ENCODE measurements around the gene SENP3. TPM values are rescaled to one million over a fixed set of nuclear protein-coding genes. Genes with fewer than 3 reads are reported as not detected.

The SENP3 gene
- total RNA-seq, 1 experiment from 2014 or later = 113 TPM

DNA sequence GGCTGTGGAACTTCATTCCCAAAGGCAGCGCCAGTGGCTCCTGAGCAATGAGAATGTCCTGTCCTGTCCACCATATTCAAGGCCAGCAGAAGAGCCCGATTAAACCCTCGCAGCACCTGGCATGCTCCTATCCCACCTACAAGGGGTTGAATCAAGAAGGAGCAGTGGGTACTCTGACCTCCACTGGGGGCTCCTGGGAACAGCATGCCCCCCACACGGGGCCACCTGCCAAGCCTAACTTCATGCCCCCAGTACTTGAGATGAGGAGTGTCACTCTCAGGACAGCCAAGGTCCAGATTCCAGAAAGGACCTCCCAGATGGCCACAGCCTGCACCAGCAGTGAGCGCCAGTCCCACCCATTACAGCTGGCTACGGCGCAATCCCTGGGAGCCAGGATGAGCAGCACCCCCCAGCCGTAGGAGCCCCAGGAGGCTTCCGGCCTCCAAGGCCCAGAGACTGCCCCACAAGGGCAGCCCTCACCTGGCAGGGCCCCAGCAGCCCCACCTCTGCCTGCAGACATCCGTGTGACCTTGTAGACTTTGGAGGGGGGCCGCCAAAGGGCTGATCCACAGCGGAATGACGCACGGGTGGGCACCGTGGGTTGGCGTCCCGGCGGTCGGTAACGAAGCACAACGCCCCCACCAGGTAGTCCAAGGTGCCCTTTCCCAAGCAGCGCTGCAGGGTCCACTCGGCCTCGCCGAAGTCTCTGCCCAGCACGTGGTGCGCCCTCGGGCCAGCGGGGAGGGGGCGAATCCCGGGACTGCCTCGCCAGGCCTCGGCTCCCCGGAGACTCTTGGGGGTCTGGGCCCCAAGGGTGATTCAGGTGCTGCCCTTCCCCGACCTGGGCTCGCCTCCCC, 20.9 kb downstream of the SENP3 start:
- BruUV-seq (replicated peaks) = no TSS peak

DNA sequence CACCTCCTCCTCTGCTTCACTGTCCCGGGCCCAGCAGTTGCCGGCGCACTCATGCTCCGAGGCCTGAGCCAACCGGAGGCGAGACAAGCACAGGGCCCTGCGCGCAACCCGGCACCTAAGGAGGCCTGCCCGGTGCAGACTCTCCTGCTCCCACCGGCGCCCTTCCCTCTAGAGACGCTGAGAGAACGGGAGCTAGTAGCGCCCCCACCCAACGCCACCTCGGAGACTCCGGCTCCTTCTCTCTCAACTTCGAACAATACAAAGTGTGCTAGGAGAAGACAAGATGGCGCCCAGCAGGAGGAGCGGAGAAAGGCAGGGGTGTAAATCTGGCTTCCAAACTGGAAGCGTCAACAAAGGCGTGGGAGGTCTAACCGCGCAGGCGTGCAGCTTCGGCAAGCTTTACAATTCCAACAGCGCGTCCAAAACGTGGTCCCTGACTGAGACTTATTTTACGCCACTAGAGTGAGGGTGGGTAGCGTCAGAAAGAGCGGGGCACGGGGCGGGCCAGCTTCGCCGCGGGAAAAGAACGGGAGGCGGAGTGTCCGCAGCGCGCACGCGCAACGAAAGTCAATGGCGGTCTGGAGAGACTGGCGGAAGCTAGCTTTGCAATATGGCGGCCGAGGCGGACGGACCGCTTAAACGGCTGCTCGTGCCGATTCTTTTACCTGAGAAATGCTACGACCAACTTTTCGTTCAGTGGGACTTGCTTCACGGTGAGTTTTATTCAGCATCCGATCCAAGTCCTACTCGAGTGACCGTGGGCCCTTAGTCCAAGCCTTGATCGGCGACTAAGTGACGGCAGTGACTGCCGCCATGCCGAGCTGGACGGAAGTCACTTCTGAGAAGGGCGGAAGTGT, 21.8 kb downstream of the SENP3 start, which contains the start of gene MPDU1:
TSS of gene MPDU1 (plus strand) at position 600 of the 857 bp plus-strand sequence. CDS start at position 611, 11 bp downstream.
- intact Hi-C loops (cut with micrococcal nuclease; ENCODE audit: unreplicated experiment) = loop anchor here (5.0 kb wide), 2 partner anchors 104 to 304 kb away; partner anchors contain the start of genes CHD3, TP53 and WRAP53
- BruUV-seq (replicated peaks) = TSS peak; percentile 76

More for the DNA sequence above, 20.9 kb downstream of the SENP3 start:
- no peak for DNase-seq (ENCODE audit: low spot score)
- CTCF ChIA-PET = interaction anchor here (0.6 to 1.0 kb wide), 2 partner anchors 67 to 105 kb away, joined by 5 to 6 read pairs; partner anchors contain the start of genes TP53 and WRAP53
- Histone ChIP-seq H3K27me3 (replicated peaks; ENCODE audit: insufficient read depth, low read depth, low read length, poor library complexity) (no peaks in the 10 kb centered on the region), H3K9me3 (ENCODE audit: low read depth, low read length, poor library complexity, severe bottlenecking) (no peaks in the 10 kb centered on the region), H3K27ac (ENCODE audit: low read depth, low read length, poor library complexity, severe bottlenecking) (peak overlapping the region; percentile 99), H3K4me3 (ENCODE audit: low read depth, low read length, poor library complexity, severe bottlenecking) (no peak overlapping the region), H3K36me3 (ENCODE audit: insufficient read depth, low read length, poor library complexity, severe bottlenecking) (peaks cover 43% of the 10 kb centered on the region), H3K4me1 (ENCODE audit: insufficient read depth, low read length, poor library complexity, severe bottlenecking) (peaks cover 50% of the 10 kb centered on the region)
- intact Hi-C loops (cut with micrococcal nuclease; ENCODE audit: unreplicated experiment) = loop anchor here (5.0 kb wide), 2 partner anchors 105 to 305 kb away; partner anchors contain the start of genes CHD3, TP53 and WRAP53
- POLR2A ChIA-PET (ENCODE audit: low non-redundant PET) = interaction anchor here (0.6 kb wide), 1 partner anchor 325 kb away, joined by 6 read pairs; no protein-coding TSS in a partner anchor
- TF ChIP-seq EZH2 (IDR thresholded peaks at IDR 0.05; ENCODE audit: borderline replicate concordance, low read depth, low read length, poor library complexity, severe bottlenecking) = no peak
- TF ChIP-seq, protein P1, sequence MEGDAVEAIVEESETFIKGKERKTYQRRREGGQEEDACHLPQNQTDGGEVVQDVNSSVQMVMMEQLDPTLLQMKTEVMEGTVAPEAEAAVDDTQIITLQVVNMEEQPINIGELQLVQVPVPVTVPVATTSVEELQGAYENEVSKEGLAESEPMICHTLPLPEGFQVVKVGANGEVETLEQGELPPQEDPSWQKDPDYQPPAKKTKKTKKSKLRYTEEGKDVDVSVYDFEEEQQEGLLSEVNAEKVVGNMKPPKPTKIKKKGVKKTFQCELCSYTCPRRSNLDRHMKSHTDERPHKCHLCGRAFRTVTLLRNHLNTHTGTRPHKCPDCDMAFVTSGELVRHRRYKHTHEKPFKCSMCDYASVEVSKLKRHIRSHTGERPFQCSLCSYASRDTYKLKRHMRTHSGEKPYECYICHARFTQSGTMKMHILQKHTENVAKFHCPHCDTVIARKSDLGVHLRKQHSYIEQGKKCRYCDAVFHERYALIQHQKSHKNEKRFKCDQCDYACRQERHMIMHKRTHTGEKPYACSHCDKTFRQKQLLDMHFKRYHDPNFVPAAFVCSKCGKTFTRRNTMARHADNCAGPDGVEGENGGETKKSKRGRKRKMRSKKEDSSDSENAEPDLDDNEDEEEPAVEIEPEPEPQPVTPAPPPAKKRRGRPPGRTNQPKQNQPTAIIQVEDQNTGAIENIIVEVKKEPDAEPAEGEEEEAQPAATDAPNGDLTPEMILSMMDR (conservative IDR thresholded peaks at IDR 0.05; ENCODE audit: low read depth, low read length) = no peak

More for the DNA sequence above, 21.8 kb downstream of the SENP3 start, which contains the start of gene MPDU1:
- Histone ChIP-seq H3K27ac (ENCODE audit: low read depth, low read length, poor library complexity, severe bottlenecking) (peak within 1 kb of the TSS; percentile 99), H3K4me3 (ENCODE audit: low read depth, low read length, poor library complexity, severe bottlenecking) (peak within 1 kb of the TSS; percentile 60), H3K36me3 (ENCODE audit: insufficient read depth, low read length, poor library complexity, severe bottlenecking) (peaks cover 43% of the 10 kb centered on the region), H3K9me3 (ENCODE audit: low read depth, low read length, poor library complexity, severe bottlenecking) (no peaks in the 10 kb centered on the region), H3K4me1 (ENCODE audit: insufficient read depth, low read length, poor library complexity, severe bottlenecking) (peaks cover 50% of the 10 kb centered on the region), H3K27me3 (replicated peaks; ENCODE audit: insufficient read depth, low read depth, low read length, poor library complexity) (no peaks in the 10 kb centered on the region)
- TF ChIP-seq, protein P1 (conservative IDR thresholded peaks at IDR 0.05; ENCODE audit: low read depth, low read length) = no peak
- no peak for TF ChIP-seq EZH2 (IDR thresholded peaks at IDR 0.05; ENCODE audit: borderline replicate concordance, low read depth, low read length, poor library complexity, severe bottlenecking)
- CTCF ChIA-PET = interaction anchor here (0.6 to 1.0 kb wide), 2 partner anchors 67 to 104 kb away, joined by 5 to 6 read pairs; partner anchors contain the start of genes TP53 and WRAP53
- POLR2A ChIA-PET (ENCODE audit: low non-redundant PET) = interaction anchor here (0.5 to 1.2 kb wide), 5 partner anchors 34 to 892 kb away, joined by 4 to 12 read pairs (median 4); partner anchors contain the start of genes TP53 and WRAP53
- peak; percentile 99 for DNase-seq (ENCODE audit: low spot score)
